ENCODE results near the gene SCN8A.

- TF ChIP-seq CTCF (IDR thresholded peaks at IDR 0.05): no peak
- TF ChIP-seq POLR2A (IDR thresholded peaks at IDR 0.05): no peak
Observed at GRCh38 chr12:51647647-51648046, 56.6 kb downstream of the SCN8A start.
